GM18526 (cell line): ENCODE results near the gene EDN3.

Experiments
- POLR2A ChIP-seq: IDR thresholded peaks from 3 replicates; pipeline ENCODE4 v1.6.1; 2011; ENCODE audit not compliant: insufficient read length; ENCODE audit errors: extremely low read depth

EDN3 gene

GRCh38 chr20:59322585-59323454, 22.4 kb downstream of the EDN3 start:
- no peak for TF ChIP-seq POLR2A

GRCh38 chr20:59323731-59324130, 23.3 kb downstream of the EDN3 start:
- TF ChIP-seq POLR2A: no peak

- no peak for TF ChIP-seq POLR2A
These were observed 24.2 kb downstream of the EDN3 start for GRCh38 chr20:59324521-59325141.

- TF ChIP-seq POLR2A: no peak
These were observed 24.7 kb downstream of the EDN3 start for GRCh38 chr20:59325142-59325523.

GRCh38 chr20:59326188-59326587, 25.8 kb downstream of the EDN3 start:
- no peak for TF ChIP-seq POLR2A

GRCh38 chr20:59328071-59328470, 27.7 kb downstream of the EDN3 start:
- TF ChIP-seq POLR2A: no peak

GRCh38 chr20:59331721-59332329, 31.4 kb downstream of the EDN3 start:
- TF ChIP-seq POLR2A: no peak

- TF ChIP-seq POLR2A: no peak
These were observed 32.9 kb downstream of the EDN3 start for GRCh38 chr20:59333260-59333845.

GRCh38 chr20:59333951-59334350, 33.5 kb downstream of the EDN3 start:
- no peak for TF ChIP-seq POLR2A

- TF ChIP-seq POLR2A: no peak
These were observed 34.4 kb downstream of the EDN3 start for GRCh38 chr20:59334651-59335300.

- TF ChIP-seq POLR2A: no peak
These were observed 35.0 kb downstream of the EDN3 start for GRCh38 chr20:59335377-59335776.

GRCh38 chr20:59336540-59336939, 36.1 kb downstream of the EDN3 start:
- no peak for TF ChIP-seq POLR2A

GRCh38 chr20:59340201-59340885, 39.9 kb downstream of the EDN3 start:
- no peak for TF ChIP-seq POLR2A

GRCh38 chr20:59342023-59342957, 41.9 kb downstream of the EDN3 start:
- TF ChIP-seq POLR2A: no peak
